HG03457 (cell line): ENCODE data around the gene MSL3B.

Experiments used
- ATAC-seq: cut with Tn5 transposase; IDR thresholded peaks from one replicate; pipeline ENCODE4 v1.9.1; 2021; ENCODE audit warnings: moderate number of reproducible peaks; ENCODE audit not compliant: unreplicated experiment

MSL3B gene

GRCh38 chr2:233818639-233819621 is 49.3 kb downstream of the MSL3B start:
- no peak for ATAC-seq

DNA sequence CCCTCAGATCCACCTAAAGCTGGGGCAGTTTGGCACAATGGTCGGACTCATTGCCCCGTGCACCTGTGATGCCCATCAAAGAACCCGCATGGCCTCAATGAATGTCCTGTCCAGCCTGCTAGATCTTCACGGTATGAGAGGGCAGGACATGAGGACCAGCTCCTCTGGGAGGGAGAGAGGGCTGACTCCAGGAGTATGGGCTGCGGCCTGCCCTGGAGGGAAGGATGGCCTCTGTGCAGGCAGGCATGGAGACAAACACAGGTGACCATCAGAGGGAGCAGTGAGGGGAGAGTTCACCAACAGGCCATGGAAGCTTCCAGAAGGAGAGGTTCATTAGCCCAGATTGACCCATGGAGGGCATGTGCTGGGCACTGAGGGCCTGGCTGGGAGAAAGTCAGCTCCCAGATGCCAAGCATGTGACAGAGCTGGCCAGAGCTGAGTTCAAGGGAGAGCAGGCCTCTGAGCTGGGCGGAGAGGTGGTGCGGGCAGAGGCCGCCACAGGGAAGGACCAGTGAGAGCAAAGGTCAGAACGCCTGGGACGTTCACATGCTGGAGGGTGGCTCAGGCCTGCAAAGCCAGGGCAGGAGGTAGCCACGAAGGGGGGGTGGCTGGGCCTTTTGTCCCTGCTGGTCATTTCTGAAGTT is 50.1 kb downstream of the MSL3B start:
- no peak for ATAC-seq

DNA sequence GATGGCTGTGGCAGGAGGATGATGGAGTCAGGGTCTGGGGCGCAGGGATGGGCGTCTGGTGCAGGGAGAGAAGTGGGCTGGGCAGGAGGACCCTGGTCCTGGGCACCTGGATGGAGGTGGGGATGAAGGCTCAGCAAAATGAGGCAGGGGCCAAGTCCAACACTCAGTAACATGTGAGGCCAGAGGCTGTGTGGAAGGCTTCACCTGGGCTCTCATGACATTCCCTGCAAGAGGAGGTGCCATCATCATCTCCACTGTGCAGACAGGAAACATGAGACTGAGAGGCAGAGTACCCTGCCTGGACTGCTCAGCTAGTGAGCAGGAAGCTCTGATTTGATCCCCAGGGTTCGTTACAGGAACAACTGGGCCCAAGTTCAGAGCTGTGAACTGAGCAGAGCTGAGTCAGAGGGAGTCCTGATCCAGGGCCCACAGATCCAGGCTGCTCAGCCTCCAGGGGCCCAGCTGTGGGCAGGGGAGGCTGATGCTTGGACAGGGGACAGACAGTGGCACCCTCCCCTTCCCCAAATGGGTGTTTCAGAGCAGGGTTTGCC is 50.8 kb downstream of the MSL3B start:
- no peak for ATAC-seq

DNA sequence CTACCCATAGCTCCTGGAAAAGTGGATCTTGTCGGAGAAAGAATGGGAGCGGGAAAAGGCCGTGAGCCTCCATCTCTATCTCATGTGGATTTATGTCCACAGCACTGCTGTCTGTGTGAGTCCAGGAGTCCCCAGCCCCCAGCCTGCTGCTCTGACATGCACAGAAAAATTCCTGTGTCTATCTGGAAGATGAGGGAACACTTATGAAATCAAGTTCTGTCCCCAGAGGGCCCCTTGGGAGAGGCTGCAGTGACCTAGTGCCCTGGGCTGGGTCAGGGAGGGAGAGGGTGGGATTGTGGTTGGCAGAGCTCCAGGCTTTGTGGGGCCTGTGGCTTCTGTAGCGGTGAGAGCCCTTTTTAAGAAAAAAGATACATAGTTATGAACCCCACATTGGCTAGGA is 51.4 kb downstream of the MSL3B start:
- ATAC-seq: no peak

DNA sequence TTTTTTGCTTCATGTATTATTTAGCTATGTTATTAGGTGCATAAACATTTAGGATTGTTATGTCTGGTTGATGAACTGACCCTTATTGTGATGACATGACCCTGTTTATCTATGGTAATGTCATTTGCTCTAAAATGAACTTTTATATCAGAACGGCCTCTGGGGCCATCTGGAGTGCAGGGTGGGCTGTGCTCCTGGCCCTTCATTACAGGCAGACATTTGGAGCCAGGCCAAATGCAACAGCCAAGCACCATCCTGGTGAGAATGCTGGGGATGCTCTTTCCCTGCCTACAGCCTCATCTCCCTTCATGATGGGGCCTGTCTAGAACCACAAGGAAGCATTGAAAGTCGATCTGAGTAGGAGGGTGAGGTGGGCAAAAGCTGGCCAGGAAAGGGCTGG is 51.9 kb downstream of the MSL3B start:
- ATAC-seq: no peak

DNA sequence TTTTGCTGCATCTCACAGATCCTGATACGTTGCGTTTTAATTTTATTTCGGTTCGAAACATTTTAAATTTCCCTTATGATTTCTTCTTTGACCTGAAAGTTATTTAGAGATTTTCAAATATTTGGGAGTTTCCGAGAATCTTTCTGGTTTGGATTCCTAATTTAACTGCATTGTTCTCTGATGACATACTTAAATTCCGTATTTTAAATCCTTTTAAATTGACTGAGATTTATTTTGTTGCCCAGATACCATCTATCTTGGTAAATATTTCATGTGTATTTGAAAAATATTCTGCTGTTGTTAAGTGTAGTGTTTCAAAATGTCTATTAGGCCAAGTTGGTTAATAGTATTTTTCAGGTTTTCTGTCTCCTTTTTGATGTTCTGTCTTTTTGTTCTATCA is 52.3 kb downstream of the MSL3B start:
- no peak for ATAC-seq
